Mesodermal cell (in vitro differentiated cells): Measurements from ENCODE around the gene GRIK1.

Source experiments
- H3K27ac ChIP-seq: 2 replicates; pipeline ENCODE4 v1.7.0; 2013; ENCODE audit warnings: mild to moderate bottlenecking, low read depth, low read length, moderate library complexity; ENCODE audit not compliant: severe bottlenecking
- H3K36me3 ChIP-seq: 2 replicates; pipeline ENCODE4 v1.7.1; 2013; ENCODE audit warnings: mild to moderate bottlenecking, low read length, moderate library complexity; ENCODE audit not compliant: control insufficient read depth, insufficient read depth
- H3K4me1 ChIP-seq: one replicate; pipeline ENCODE4 v1.7.1; 2013; ENCODE audit warnings: mild to moderate bottlenecking, low read length; ENCODE audit not compliant: insufficient read depth, control insufficient read depth, poor library complexity, severe bottlenecking
- H3K4me3 ChIP-seq: 2 replicates; pipeline ENCODE4 v1.7.0; 2013; ENCODE audit warnings: low read length, control low read depth, mild to moderate bottlenecking; ENCODE audit not compliant: insufficient read depth, poor library complexity, severe bottlenecking; ENCODE audit errors: extremely low read depth
- H3K9me3 ChIP-seq: 2 replicates; pipeline ENCODE4 v1.7.1; 2013; ENCODE audit warnings: mild to moderate bottlenecking, low read length, moderate library complexity; ENCODE audit not compliant: control insufficient read depth
- WGBS, 2 experiments: methylation state at CpG; one replicate each; pipeline ENCODE4 v1.1.5; 2013; ENCODE audit warnings: missing lambda C conversion rate in 2 of 2; ENCODE audit not compliant: insufficient coverage in 2 of 2; 5-methylcytosine and 5-hydroxymethylcytosine counted together

The GRIK1 gene

DNA sequence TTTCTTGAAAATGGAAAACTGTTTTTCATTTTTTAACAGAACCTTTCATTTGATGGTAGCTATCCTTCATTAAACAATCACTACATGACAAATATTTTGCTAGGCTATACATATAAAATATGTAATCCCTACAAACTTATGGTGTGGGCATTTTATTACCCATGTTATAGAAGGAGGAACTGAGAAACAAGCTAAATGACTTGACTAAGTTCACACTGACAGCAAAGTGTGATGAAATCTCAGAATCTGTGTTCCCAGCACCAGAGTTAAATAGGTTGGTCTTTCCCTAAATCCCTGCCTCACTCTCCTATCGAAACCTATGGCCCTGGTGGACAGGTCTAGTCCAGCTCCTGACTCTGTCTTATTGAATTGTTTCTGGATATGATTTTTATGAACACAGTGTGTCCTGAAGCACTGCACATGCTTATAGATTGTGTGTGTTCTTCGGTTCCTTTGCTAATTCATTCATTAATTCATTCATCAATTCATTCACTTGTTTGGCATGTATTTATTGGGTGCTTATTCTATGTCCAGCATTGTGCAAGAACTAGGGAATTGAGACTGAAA is 301.0 kb downstream of the GRIK1 start:
- Histone ChIP-seq H3K4me1 (peaks cover 2% of the 10 kb centered on the region), H3K36me3 (no peaks in the 10 kb centered on the region), H3K27ac (no peak overlapping the region), H3K4me3 (no peak overlapping the region), H3K9me3 (no peaks in the 10 kb centered on the region)
- no CpG with 5 or more reads among the region's 2 CpGs for whole genome bisulfite sequencing, 2 experiments

DNA sequence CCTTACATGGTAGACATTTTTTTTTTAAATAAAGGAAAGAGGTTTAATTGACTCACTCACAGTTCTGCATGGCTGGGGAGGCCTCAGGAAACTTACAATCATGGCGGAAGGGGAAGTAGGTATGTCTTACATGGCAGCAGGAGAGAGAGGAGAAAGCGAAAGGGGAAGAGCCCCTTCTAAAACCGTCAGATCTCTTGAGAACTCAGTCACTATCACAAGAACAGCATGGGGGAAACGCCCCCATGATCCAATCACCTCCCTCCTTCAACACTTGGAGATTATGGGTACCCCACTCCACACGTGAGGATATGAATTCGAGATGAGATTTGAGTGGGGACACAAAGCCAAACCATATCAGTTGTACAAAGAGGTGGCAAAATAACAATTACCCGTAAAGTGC is 301.7 kb downstream of the GRIK1 start:
- 67 to 86% methylated on average over 1 of the region's 7 CpGs for WGBS, 2 experiments
- peaks cover 2% of the 10 kb centered on the region for H3K4me1 ChIP-seq

DNA sequence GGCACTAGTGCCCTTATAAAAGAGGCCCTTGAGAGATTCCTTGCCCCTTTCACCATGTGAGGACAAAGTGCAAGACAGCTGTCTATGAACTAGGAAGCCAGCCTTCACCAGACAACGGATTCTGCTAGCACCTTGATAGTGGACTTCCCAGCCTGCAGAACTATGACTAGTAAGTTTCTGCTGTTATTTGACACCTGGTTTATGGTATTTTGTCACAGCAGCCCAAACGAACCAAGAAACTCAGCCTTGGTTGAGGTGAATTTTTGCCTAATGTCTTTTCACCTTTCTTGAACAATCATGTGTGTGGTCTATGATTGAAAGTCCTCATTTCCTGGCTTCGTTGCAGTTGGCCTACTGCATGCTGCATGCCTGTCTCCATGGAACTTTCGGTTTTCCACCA is 302.2 kb downstream of the GRIK1 start:
- Histone ChIP-seq H3K4me1 (peaks cover 2% of the 10 kb centered on the region), H3K4me3 (no peak overlapping the region), H3K27ac (no peak overlapping the region), H3K36me3 (no peaks in the 10 kb centered on the region), H3K9me3 (no peaks in the 10 kb centered on the region)
- 81 to 94% methylated on average over 3 of the region's 4 CpGs for WGBS, 2 experiments

More for the DNA sequence above, 301.7 kb downstream of the GRIK1 start:
- Histone ChIP-seq H3K36me3 (no peaks in the 10 kb centered on the region), H3K27ac (no peak overlapping the region), H3K9me3 (no peaks in the 10 kb centered on the region), H3K4me3 (no peak overlapping the region)

DNA sequence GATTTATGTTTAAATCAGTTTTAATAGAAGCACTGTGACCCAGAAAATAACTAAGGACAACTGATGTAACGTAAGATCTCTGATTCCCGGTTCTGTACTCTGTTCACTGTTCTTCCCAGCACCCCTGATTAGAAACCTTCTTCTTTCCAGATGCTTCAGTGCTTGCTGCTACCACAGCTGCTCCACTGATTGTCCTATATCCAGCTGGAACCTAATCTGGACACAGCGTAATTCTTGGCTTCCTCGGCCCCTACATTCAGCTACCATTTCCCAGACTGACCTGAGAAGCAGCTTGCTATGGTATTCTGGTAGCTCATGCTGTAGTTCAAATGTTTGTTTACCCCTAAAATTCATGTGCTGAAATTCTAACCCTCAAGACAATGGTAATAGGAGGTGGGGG is 302.7 kb downstream of the GRIK1 start:
- Histone ChIP-seq H3K4me3 (no peak overlapping the region), H3K36me3 (no peaks in the 10 kb centered on the region), H3K4me1 (peaks cover 2% of the 10 kb centered on the region), H3K27ac (no peak overlapping the region), H3K9me3 (no peaks in the 10 kb centered on the region)
- WGBS, 2 experiments, result 96% methylated on average over 2 to 4 of the region's 4 CpGs

DNA sequence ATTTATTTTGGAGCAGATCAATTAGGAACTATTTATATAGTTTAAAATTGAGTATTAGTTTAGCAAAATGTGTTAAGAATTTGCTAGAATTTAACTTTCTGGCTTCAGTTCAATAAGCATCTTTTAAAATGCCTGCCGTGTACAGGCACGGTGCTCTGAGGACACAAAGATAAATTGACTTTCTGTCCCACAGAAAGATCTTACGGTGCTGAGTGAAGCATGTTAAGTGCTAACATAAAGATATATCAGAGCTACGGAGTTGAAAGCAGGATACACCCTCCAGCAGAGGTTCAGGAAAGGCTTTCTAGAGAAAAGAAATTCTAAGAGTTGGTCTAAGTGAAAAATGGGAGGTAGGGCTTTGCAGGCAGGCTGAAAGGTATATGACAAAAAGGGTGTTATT is 305.4 kb downstream of the GRIK1 start:
- no peak overlapping the region for H3K27ac ChIP-seq
- H3K36me3 ChIP-seq, result no peaks in the 10 kb centered on the region
- peaks cover 2% of the 10 kb centered on the region for H3K4me1 ChIP-seq
- no peaks in the 10 kb centered on the region for H3K9me3 ChIP-seq
- H3K4me3 ChIP-seq, result no peak overlapping the region
- 87 to 97% methylated on average over 4 of the region's 4 CpGs for WGBS, 2 experiments

DNA sequence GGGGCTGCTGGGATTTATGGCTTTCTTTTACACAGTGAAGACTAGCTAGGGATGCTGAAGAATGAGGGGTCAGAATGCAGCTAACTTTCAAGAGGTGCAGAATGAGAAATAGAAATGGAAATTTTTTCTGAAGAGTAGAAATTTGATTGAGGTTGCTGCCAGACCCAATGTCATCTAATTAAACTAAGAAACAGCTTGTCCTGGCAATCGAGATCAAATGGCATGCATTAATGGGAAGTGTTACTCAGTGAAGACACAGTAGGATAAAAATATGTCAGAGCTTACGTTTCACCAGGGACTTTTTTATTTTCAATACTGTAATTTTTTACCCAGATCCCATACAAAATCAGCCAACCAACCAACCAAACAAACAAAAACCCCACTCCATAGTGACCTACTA is 306.0 kb downstream of the GRIK1 start:
- H3K4me3 ChIP-seq, result no peak overlapping the region
- H3K4me1 ChIP-seq, result peaks cover 2% of the 10 kb centered on the region
- no CpG with 5 or more reads among the region's 2 CpGs for WGBS, 2 experiments
- H3K9me3 ChIP-seq, result no peaks in the 10 kb centered on the region
- H3K27ac ChIP-seq, result no peak overlapping the region
- no peaks in the 10 kb centered on the region for H3K36me3 ChIP-seq

DNA sequence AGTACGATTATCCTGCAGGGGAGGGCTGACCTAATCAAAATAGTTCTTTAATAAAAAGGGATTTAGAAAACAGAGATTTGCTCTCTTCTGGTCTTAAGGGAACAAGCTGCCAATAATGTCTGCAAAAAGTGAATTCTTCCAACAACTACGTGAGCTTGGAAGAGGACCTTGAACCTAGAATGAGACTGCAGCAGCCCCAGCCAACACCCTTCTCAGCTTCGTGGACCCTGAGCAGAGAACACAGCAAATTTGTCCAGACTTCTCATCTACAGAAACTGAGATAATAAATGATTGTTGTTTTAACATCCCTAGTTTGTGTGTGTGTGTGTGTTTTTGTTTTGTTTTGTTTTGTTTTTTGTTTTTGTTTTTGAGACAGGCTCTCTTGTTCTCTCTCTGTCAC is 309.4 kb downstream of the GRIK1 start:
- H3K27ac ChIP-seq, result no peak overlapping the region
- no peaks in the 10 kb centered on the region for H3K9me3 ChIP-seq
- no peaks in the 10 kb centered on the region for H3K36me3 ChIP-seq
- 86 to 100% methylated on average over 1 to 3 of the region's 3 CpGs for WGBS, 2 experiments
- no peaks in the 10 kb centered on the region for H3K4me1 ChIP-seq
- H3K4me3 ChIP-seq, result no peak overlapping the region

DNA sequence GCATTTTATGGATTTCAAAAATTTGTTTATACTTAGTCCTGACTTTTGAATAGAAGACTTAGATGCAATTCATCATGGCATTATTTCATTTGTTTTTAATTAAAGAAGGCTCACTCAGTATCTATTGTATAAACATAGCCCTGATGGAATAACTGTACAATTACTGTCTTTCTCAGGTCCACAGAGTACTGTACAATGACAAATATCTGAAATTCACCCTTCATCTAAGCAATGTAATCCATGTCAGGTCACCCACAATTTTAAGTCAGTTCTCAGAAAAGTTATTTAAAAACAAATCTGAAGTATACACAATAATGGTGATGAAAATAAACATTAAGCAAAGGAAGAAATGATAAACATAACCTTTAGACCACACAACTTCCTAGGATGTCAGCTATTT is 311.9 kb downstream of the GRIK1 start:
- no peaks in the 10 kb centered on the region for H3K9me3 ChIP-seq
- no peaks in the 10 kb centered on the region for H3K4me1 ChIP-seq

DNA sequence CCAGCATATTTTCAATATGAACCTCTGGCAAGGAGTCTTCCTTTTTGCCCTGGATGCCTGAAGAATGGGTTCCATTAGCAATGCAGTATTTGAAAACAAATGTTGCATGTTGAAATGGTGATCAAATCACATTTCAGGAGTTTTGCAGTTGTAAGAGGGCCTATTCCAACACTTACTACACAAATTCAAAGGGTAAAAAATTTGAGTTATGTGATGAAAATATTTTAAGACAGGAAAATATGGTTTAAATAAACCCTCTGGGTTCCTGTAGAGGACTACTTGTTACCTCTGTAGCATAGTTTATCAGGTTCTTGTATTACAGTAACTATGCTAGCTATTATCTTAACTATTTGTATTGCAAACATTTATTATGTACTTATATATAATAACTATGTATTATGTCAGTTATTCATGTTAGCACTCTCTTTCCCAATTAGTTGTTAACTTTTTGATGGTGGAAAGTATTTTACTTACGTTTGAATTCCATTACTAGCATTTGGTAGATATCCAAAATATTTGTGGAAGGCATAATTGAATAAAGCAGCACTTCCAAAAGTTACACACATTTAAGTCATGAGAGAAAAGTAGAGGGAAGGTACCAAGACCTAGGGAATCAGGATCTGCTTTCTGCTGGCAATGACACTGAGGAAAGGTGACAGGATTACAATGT is 312.9 kb downstream of the GRIK1 start:
- Histone ChIP-seq H3K9me3 (no peaks in the 10 kb centered on the region), H3K4me1 (no peaks in the 10 kb centered on the region)
- WGBS, 2 experiments, result no CpG with 5 or more reads among the region's 1 CpG

More for the DNA sequence above, 311.9 kb downstream of the GRIK1 start:
- Histone ChIP-seq H3K36me3 (no peaks in the 10 kb centered on the region), H3K27ac (no peak overlapping the region), H3K4me3 (no peak overlapping the region)

DNA sequence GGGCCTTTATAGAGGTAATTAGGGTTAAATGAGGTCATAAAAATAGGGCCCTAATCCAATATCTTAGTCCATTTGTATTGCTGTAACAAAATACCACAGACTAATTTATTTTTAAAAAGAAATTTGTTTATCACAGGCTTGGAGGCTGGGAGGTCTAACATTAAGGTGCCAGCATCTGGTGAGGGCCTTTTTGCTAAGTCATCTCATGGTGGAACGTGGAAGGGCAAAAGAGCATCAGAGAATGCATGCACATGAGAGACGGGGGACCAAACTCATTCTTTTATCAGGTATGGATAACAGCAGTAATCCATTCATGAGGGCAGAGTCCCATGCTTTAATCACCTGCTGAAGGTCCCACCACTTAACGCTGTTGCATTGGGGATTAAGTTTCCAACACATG is 313.8 kb downstream of the GRIK1 start:
- H3K4me1 ChIP-seq, result no peaks in the 10 kb centered on the region
- H3K9me3 ChIP-seq, result no peaks in the 10 kb centered on the region
- H3K27ac ChIP-seq, result no peak overlapping the region
- WGBS, 2 experiments, result 90 to 92% methylated on average over 1 to 3 of the region's 3 CpGs
- H3K36me3 ChIP-seq, result no peaks in the 10 kb centered on the region
- no peak overlapping the region for H3K4me3 ChIP-seq

More for the DNA sequence above, 312.9 kb downstream of the GRIK1 start:
- no peak overlapping the region for H3K4me3 ChIP-seq
- H3K27ac ChIP-seq, result no peak overlapping the region
- no peaks in the 10 kb centered on the region for H3K36me3 ChIP-seq

DNA sequence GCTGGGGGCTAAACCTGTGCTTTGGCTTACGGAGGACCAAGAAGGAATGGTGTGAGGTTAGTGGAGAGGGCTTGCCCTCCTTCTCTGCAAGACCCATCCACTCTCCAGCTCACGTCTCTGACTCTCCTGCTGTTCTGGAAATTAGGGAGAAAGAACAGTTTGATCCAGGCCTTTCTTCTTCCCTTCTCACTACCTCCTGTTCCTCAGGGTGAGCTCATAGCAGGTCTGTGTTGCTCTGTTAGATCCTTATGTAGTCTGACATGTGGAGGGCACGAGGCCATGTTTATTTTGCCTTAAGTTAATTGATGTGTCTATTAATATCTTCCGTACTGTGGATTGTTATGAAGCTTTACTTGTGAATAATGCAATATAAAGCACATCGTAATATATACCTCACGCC is 315.0 kb downstream of the GRIK1 start:
- no peaks in the 10 kb centered on the region for H3K9me3 ChIP-seq
- H3K36me3 ChIP-seq, result no peaks in the 10 kb centered on the region
- H3K27ac ChIP-seq, result no peak overlapping the region
- H3K4me1 ChIP-seq, result no peaks in the 10 kb centered on the region
- WGBS, 2 experiments, result 80% methylated on average over 1 of the region's 6 CpGs; no CpG with 5 or more reads in 1 of the 2 experiments
- no peak overlapping the region for H3K4me3 ChIP-seq
